SK-N-SH treated with all-trans-retinoic acid at 6 μM for 48 hours (cell line): Measurements from ENCODE around the gene TMEM163.

ENCODE experiments used
- ARNTL ChIP-seq: fragments of 450-650 bp; formaldehyde crosslinking; IDR thresholded peaks from 2 replicates; pipeline ENCODE4 v1.5.0; 2020; ENCODE audit warnings: low read depth, mild to moderate bottlenecking, moderate library complexity, borderline replicate concordance
- CREB5 ChIP-seq: fragments of 250-450 bp; sonication (Bioruptor Pico); IDR thresholded peaks from 2 replicates; pipeline ENCODE4 v1.5.1; 2020; ENCODE audit warnings: low read depth, mild to moderate bottlenecking, moderate library complexity
- CSDC2 ChIP-seq: fragments of 250-450 bp; sonication (Bioruptor Pico); IDR thresholded peaks from 2 replicates; pipeline ENCODE4 v1.5.0; 2020; ENCODE audit warnings: mild to moderate bottlenecking, moderate library complexity
- GLIS3 ChIP-seq: fragments of 250-450 bp; sonication (Bioruptor Pico); IDR thresholded peaks from 2 replicates; pipeline ENCODE4 v1.5.0; 2020; ENCODE audit warnings: mild to moderate bottlenecking, moderate library complexity
- OSR1 ChIP-seq: fragments of 250-450 bp; sonication (Bioruptor Pico); IDR thresholded peaks from 2 replicates; pipeline ENCODE4 v1.8.0; 2022; ENCODE audit warnings: moderate library complexity, mild to moderate bottlenecking, inconsistent platforms
- PATZ1 ChIP-seq: fragments of 250-450 bp; sonication (Bioruptor Pico); IDR thresholded peaks from 2 replicates; pipeline ENCODE4 v1.8.0; 2020; ENCODE audit warnings: mild to moderate bottlenecking, moderate library complexity, borderline replicate concordance
- RARB ChIP-seq: fragments of 250-450 bp; sonication (Bioruptor Pico); IDR thresholded peaks from 2 replicates; pipeline ENCODE4 v1.8.0; 2021; ENCODE audit warnings: mild to moderate bottlenecking, moderate library complexity
- TCF4 ChIP-seq: fragments of 250-450 bp; sonication (Bioruptor Pico); IDR thresholded peaks from 2 replicates; pipeline ENCODE4 v1.8.0; 2021; ENCODE audit warnings: mild to moderate bottlenecking, moderate library complexity, borderline replicate concordance
- ZC3H10 ChIP-seq: fragments of 250-450 bp; sonication (Bioruptor Pico); IDR thresholded peaks from 2 replicates; pipeline ENCODE4 v1.5.1; 2021; ENCODE audit warnings: mild to moderate bottlenecking, moderate library complexity
- ZFP3 ChIP-seq: fragments of 250-450 bp; sonication (Bioruptor Pico); IDR thresholded peaks from 2 replicates; pipeline ENCODE4 v1.5.0; 2020; ENCODE audit warnings: mild to moderate bottlenecking, moderate library complexity
- ZFP30 ChIP-seq: fragments of 450-650 bp; formaldehyde crosslinking; IDR thresholded peaks from 2 replicates; pipeline ENCODE4 v1.5.0; 2022; ENCODE audit warnings: mild to moderate bottlenecking, moderate library complexity
- ZNF565 ChIP-seq: fragments of 450-650 bp; formaldehyde crosslinking; conservative IDR thresholded peaks from 2 replicates; pipeline ENCODE4 v1.5.0; 2020; ENCODE audit warnings: low read depth, mild to moderate bottlenecking, moderate library complexity
- ZNF8 ChIP-seq: fragments of 450-650 bp; formaldehyde crosslinking; IDR thresholded peaks from 2 replicates; pipeline ENCODE4 v1.5.0; 2020; ENCODE audit warnings: mild to moderate bottlenecking, moderate library complexity
- TF ChIP-seq, protein P1 (sequence below): fragments of 250-450 bp; sonication (Bioruptor Pico); IDR thresholded peaks from 2 replicates; pipeline ENCODE4 v1.5.0; 2020; ENCODE audit warnings: mild to moderate bottlenecking, moderate library complexity

DNA sequence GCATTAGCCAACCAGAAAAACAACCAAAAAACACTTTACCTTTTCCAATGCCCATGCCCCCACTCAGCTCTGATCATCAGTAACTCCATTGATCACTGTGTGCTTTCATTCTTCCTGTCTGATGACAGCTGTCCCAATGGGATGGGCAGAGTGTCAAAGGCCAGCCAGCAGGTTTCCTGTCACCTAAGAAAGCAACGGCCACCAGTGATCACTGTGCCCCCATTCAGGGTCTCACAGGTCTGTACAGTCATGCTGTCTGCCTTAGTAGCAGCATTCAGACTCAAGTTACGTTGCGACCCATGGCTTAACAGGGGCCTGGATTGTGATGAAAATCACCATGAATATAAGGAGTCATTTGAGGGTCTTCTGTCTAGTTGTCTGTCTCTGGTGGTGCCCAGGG, 280.4 kb downstream of the TMEM163 start:
- no peak for TF ChIP-seq PATZ1
- TF ChIP-seq, protein P1, sequence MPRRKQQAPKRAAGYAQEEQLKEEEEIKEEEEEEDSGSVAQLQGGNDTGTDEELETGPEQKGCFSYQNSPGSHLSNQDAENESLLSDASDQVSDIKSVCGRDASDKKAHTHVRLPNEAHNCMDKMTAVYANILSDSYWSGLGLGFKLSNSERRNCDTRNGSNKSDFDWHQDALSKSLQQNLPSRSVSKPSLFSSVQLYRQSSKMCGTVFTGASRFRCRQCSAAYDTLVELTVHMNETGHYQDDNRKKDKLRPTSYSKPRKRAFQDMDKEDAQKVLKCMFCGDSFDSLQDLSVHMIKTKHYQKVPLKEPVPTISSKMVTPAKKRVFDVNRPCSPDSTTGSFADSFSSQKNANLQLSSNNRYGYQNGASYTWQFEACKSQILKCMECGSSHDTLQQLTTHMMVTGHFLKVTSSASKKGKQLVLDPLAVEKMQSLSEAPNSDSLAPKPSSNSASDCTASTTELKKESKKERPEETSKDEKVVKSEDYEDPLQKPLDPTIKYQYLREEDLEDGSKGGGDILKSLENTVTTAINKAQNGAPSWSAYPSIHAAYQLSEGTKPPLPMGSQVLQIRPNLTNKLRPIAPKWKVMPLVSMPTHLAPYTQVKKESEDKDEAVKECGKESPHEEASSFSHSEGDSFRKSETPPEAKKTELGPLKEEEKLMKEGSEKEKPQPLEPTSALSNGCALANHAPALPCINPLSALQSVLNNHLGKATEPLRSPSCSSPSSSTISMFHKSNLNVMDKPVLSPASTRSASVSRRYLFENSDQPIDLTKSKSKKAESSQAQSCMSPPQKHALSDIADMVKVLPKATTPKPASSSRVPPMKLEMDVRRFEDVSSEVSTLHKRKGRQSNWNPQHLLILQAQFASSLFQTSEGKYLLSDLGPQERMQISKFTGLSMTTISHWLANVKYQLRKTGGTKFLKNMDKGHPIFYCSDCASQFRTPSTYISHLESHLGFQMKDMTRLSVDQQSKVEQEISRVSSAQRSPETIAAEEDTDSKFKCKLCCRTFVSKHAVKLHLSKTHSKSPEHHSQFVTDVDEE: no peak
- no peak for TF ChIP-seq TCF4 (CRISPR knock-in tag)
- no peak for TF ChIP-seq OSR1 (CRISPR knock-in tag)
- no peak for TF ChIP-seq ZNF8 (CRISPR knock-in tag)
- no peak for TF ChIP-seq ZC3H10 (CRISPR knock-in tag)
- no peak for TF ChIP-seq ZNF565
- TF ChIP-seq CSDC2 (CRISPR knock-in tag): no peak
- TF ChIP-seq RARB (CRISPR knock-in tag): no peak
- no peak for TF ChIP-seq GLIS3 (CRISPR knock-in tag)
- TF ChIP-seq ARNTL: no peak
- TF ChIP-seq ZFP30 (CRISPR knock-in tag): no peak
- no peak for TF ChIP-seq ZFP3 (CRISPR knock-in tag)
- no peak for TF ChIP-seq CREB5
